Body of pancreas (tissue), 4 donors: Measurements from ENCODE around the gene ZBTB1. TPM values are rescaled to one million over a fixed set of nuclear protein-coding genes. Genes with fewer than 3 reads are reported as not detected.
A peak's percentile ranks its signal among the peaks of the same experiment; 100 is the strongest.
"Not testable (repeated sequence)": the region's sequence is repeated elsewhere in the genome, so short reads cannot be mapped to it uniquely, and the experiment has no call there.

Source experiments
- ATAC-seq: fragments of 150-250 bp; one replicate; pipeline ENCODE4 v1.9.1; 2016
- DNase-seq, 4 donors: peaks; one replicate each; pipeline ENCODE4 v3.0.0-alpha.2; 2019
- H3K27ac ChIP-seq, 4 donors: fragments of 200-600 bp; sonication (generic); 1 replicate in 3 of 4; 2 replicates in 1 of 4; pipeline versions ENCODE4 v1.5.1 to v1.6.1; 2016 to 2019; ENCODE audit warnings: mild to moderate bottlenecking in 1 of 4, mixed read lengths in 1 of 4, moderate library complexity in 1 of 4
- H3K27me3 ChIP-seq, 2 donors: fragments of 200-600 bp; sonication (generic); one replicate each; pipeline ENCODE4 v1.6.0; 2016; ENCODE audit warnings: mild to moderate bottlenecking in 1 of 2
- H3K36me3 ChIP-seq, 2 donors: fragments of 200-600 bp; sonication (generic); replicated peaks in 1 of 2; 2 replicates each; pipeline ENCODE4 v1.5.1; 2016; ENCODE audit warnings: low read depth in 2 of 2; ENCODE audit not compliant: insufficient read depth in 1 of 2
- H3K4me1 ChIP-seq: fragments of 200-600 bp; sonication (generic); one replicate; pipeline ENCODE4 v1.6.0; 2016
- H3K4me3 ChIP-seq, 2 donors: fragments of 200-600 bp; sonication (generic); 1 replicate in 1 of 2; 2 replicates in 1 of 2; pipeline ENCODE4 v1.5.1; 2016 to 2019
- H3K9me3 ChIP-seq, 3 donors: fragments of 200-600 bp; sonication (generic); 1 replicate in 2 of 3; 2 replicates in 1 of 3; pipeline ENCODE4 v1.5.1; 2016
- CTCF ChIP-seq, 7 experiments: fragments of 450-650 bp in 4 of 7; fragments of 200-600 bp in 3 of 7; sonication (generic) in 3 of 7; IDR thresholded peaks; one replicate each; pipeline ENCODE4 v1.5.1; 2016 to 2019; ENCODE audit warnings: antibody characterized with exemption in 7 of 7
- POLR2A ChIP-seq, 3 donors: fragments of 450-650 bp; IDR thresholded peaks; one replicate each; pipeline ENCODE4 v1.6.1; 2016; ENCODE audit warnings: antibody characterized with exemption in 3 of 3, mild to moderate bottlenecking in 2 of 3
- WGBS, 2 donors: methylation state at CpG; one replicate each; pipeline ENCODE4 v1.1.5; 2017; 5-methylcytosine and 5-hydroxymethylcytosine counted together
- intact Hi-C: fragments of 100-400 bp; cut with DNase I; formaldehyde crosslinking; loops from one replicate; pipeline ENCODE4 v1.15.1; 2023
- total RNA-seq, 2 donors: library from RNA; depleted of rRNA; stranded (reverse); fragments of >200 nt; gene quantifications; one replicate each; pipeline ENCODE4 v1.1.0, GENCODE V29; 2016

The ZBTB1 gene
- total RNA-seq, 2 donors from 2014 or later: 28.5 to 43.8 TPM

DNA sequence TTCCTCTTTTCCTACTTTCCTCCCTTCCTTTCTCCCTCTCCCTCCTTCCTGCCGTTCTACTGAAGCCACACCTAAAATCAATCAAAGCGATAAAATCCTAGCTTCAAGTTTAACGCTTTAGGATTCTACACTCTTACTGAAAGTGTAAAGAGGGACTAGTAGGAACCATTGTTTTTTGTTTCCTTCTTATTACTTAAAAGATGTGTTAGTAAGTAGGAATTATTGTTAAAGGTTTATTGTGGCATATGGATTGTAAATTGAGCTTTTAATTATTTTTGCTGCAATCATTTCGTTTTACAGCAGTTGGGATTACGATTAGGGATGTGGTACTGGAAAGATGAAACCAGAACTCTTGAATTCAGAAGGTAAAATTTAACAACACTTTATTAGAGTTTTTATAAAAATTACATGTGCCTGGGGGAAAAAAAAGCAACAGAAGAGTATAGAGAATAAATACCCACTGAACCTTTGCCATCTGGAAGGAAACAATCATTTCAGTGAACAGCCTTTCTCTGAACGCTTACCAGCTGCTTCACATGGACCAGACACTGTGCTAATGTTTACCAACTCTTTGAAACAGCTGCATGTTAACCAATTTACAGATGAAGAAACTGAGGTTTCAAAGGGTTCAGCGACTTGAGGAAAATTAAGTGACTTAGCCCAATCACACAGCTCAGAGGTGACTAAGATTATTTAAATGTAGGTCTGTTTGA lies 46.2 kb downstream of the ZBTB1 start:
- ATAC-seq: peak; percentile 54
- Histone ChIP-seq H3K36me3 (no peaks in the 10 kb centered on the region), H3K4me3 (no peak overlapping the region), H3K9me3 (no peaks in the 10 kb centered on the region), H3K27ac (peak overlapping the region in 3 of 4 donors; percentile 74 to 85 (median 78)), H3K27me3 (no peaks in the 10 kb centered on the region), H3K4me1 (peaks cover 11% of the 10 kb centered on the region)
- intact Hi-C loops: loop anchor here (10.0 kb wide), 1 partner anchor 74 kb away; no protein-coding TSS in a partner anchor
- 23 to 26% methylated on average over 7 of the region's 7 CpGs for WGBS, 2 donors
- no peak for DNase-seq
- TF ChIP-seq CTCF (IDR thresholded peaks at IDR 0.05) (no peak), POLR2A (IDR thresholded peaks at IDR 0.05) (no peak)

GRCh38 chr14:64554556-64554955 lies 50.0 kb downstream of the ZBTB1 start:
- no peak for TF ChIP-seq POLR2A (IDR thresholded peaks at IDR 0.05)
- no peak for TF ChIP-seq CTCF (IDR thresholded peaks at IDR 0.05)
- DNase-seq: no peak
- no peak overlapping the region for H3K27ac ChIP-seq
- peaks cover 7% of the 10 kb centered on the region for H3K4me1 ChIP-seq
- intact Hi-C loops: loop anchor here (10.0 kb wide), 1 partner anchor 70 kb away; no protein-coding TSS in a partner anchor
- no peaks in the 10 kb centered on the region for H3K36me3 ChIP-seq
- H3K27me3 ChIP-seq: no peaks in the 10 kb centered on the region
- H3K9me3 ChIP-seq: no peaks in the 10 kb centered on the region
- 28 to 44% methylated on average over 4 of the region's 4 CpGs for WGBS, 2 donors
- no peak for ATAC-seq
- H3K4me3 ChIP-seq: no peak overlapping the region

- no peak for TF ChIP-seq CTCF (IDR thresholded peaks at IDR 0.05)
- no peak for TF ChIP-seq POLR2A (IDR thresholded peaks at IDR 0.05)
- no peak for DNase-seq
- Histone ChIP-seq H3K4me3 (no peak overlapping the region), H3K27ac (no peak overlapping the region), H3K9me3 (no peaks in the 10 kb centered on the region), H3K27me3 (no peaks in the 10 kb centered on the region), H3K4me1 (no peaks in the 10 kb centered on the region), H3K36me3 (no peaks in the 10 kb centered on the region)
- intact Hi-C loops: loop anchor here (10.0 kb wide), 1 partner anchor 68 kb away; no protein-coding TSS in a partner anchor
- no peak for ATAC-seq
- 95 to 98% methylated on average over 5 of the region's 5 CpGs for WGBS, 2 donors
Observed at GRCh38 chr14:64556526-64556925, 52.0 kb downstream of the ZBTB1 start.

DNA sequence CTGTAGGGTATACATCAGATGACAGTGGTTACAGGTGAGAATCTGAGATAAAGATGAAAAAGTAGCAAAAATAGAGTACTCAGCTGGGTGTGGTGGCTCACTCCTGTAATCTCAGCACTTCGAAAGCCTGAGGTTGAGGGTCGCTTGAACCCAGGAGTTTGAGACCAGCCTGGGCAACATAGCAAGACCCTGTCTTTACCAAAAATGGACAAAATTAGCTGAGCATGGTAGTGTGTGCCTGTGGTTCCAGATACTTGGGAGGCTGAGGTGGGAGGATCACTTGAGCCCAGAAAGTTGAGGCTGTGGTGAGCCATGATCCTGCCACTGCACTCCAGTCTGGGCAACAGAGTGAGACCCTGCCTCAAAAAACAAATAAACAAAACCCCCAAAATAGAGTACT lies 53.6 kb downstream of the ZBTB1 start:
- 92 to 98% methylated on average over 2 of the region's 2 CpGs for WGBS, 2 donors
- H3K27me3 ChIP-seq, ATAC-seq, DNase-seq, H3K4me3 ChIP-seq, H3K36me3 ChIP-seq, H3K4me1 ChIP-seq, H3K9me3 ChIP-seq, H3K27ac ChIP-seq: not testable (repeated sequence)
- intact Hi-C loops: loop anchor here (10.0 kb wide), 1 partner anchor 67 kb away; no protein-coding TSS in a partner anchor

DNA sequence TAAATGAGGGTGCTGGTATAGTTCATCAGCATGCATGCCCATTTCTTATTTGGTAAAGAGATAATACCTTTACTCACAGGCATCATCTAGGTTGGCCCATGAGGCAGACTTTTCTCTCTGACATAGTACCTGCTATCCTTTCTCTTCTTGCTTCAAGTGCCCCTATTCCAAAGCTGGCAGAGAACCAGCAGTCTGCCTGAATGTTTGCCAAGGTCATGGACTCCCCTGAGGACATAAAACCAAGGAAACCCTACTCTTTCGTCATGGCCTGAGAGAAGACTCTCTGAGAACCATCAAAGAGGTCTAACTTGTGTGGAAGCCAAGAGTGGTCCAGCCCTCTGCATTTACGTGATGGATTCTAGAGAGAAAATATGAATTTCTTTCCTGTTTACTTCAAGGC lies 57.1 kb downstream of the ZBTB1 start:
- ATAC-seq (no peak), DNase-seq (no peak)
- H3K27me3 ChIP-seq: no peaks in the 10 kb centered on the region
- no peak overlapping the region for H3K4me3 ChIP-seq
- H3K36me3 ChIP-seq: no peaks in the 10 kb centered on the region
- 50 to 58% methylated on average over 2 of the region's 2 CpGs for WGBS, 2 donors
- no peaks in the 10 kb centered on the region for H3K4me1 ChIP-seq
- H3K9me3 ChIP-seq: no peaks in the 10 kb centered on the region
- intact Hi-C loops: no loop called here
- TF ChIP-seq POLR2A (IDR thresholded peaks at IDR 0.05) (no peak), CTCF (IDR thresholded peaks at IDR 0.05) (no peak)
- no peak overlapping the region for H3K27ac ChIP-seq
